Endothelial cell of umbilical vein (primary cell): ENCODE data around the gene ENTPD1. TPM values are rescaled to one million over a fixed set of nuclear protein-coding genes. Genes with fewer than 3 reads are reported as not detected.

Experiments used
- BruUV-seq: library from RNA; stranded (reverse); fragments of 400-500 nt; replicated peaks from 2 replicates; lab custom pipeline; 2021; lab: Mats Ljungman, UMichigan
- CTCF ChIA-PET: fragments of 300-600, 350-600 bp; sonication (Branson Sonifier 250); formaldehyde crosslinking; loops from one replicate; lab custom pipeline; 2021; ENCODE audit warnings: antibody characterized with exemption, inconsistent platforms; lab: Charles Lee
- POLR2A ChIA-PET: fragments of 300-600, 350-600 bp; sonication (Branson Sonifier 250); formaldehyde crosslinking; loops from one replicate; lab custom pipeline; 2021; ENCODE audit warnings: antibody characterized with exemption, inconsistent platforms; lab: Charles Lee
- DNase-seq: peaks from one replicate; pipeline ENCODE4 v3.0.0-alpha.2; 2011; ENCODE audit warnings: low read depth, low spot score
- FAIRE-seq: peaks from 2 replicates; lab custom pipeline; 2011; peaks lifted over from hg19 to GRCh38; lab: Jason Lieb, UNC
- H2AFZ ChIP-seq: 2 replicates; pipeline ENCODE4 v1.6.0; 2012; ENCODE audit warnings: low read depth, low read length, control low read depth, inconsistent platforms
- H3K27ac ChIP-seq: 2 replicates; pipeline ENCODE4 v1.5.1; 2011; ENCODE audit warnings: low read depth, mild to moderate bottlenecking, control low read depth, low read length, moderate library complexity; ENCODE audit not compliant: insufficient read depth
- H3K27me3 ChIP-seq, 2 experiments: 2 replicates each; pipeline versions ENCODE4 v1.6.0 to v1.6.1; 2011; ENCODE audit warnings: low read length in 2 of 2, mixed read lengths in 1 of 2; ENCODE audit not compliant: control insufficient read depth in 2 of 2, insufficient read depth in 2 of 2
- H3K36me3 ChIP-seq, 2 experiments: 2 replicates in 1 of 2; 3 replicates in 1 of 2; pipeline ENCODE4 v1.5.1; 2011; ENCODE audit warnings: low read length in 2 of 2, mild to moderate bottlenecking in 1 of 2, moderate library complexity in 1 of 2; ENCODE audit not compliant: control insufficient read depth in 2 of 2, insufficient read depth in 2 of 2; ENCODE audit errors: extremely low read depth in 1 of 2
- H3K4me1 ChIP-seq: 3 replicates; pipeline ENCODE4 v1.5.1; 2011; ENCODE audit warnings: mild to moderate bottlenecking, low read length; ENCODE audit not compliant: control insufficient read depth, insufficient read depth; ENCODE audit errors: extremely low read depth
- H3K4me2 ChIP-seq: 2 replicates; pipeline ENCODE4 v1.6.1; 2011; ENCODE audit warnings: low read length, control low read depth, mixed read lengths; ENCODE audit not compliant: insufficient read depth
- H3K4me3 ChIP-seq, 3 experiments: fragments of 200-600 bp in 1 of 3; sonication (generic), shearing (Covaris generic) in 1 of 3; replicated peaks in 1 of 3; 2 replicates each; pipeline ENCODE4 v1.5.1; 2011 to 2016; ENCODE audit warnings: control low read depth in 3 of 3, low read length in 3 of 3, mild to moderate bottlenecking in 2 of 3, inconsistent platforms in 1 of 3, low read depth in 1 of 3, moderate library complexity in 1 of 3; ENCODE audit not compliant: insufficient read depth in 1 of 3
- H3K79me2 ChIP-seq: 2 replicates; pipeline ENCODE4 v1.6.0; 2012; ENCODE audit warnings: low read length, inconsistent platforms; ENCODE audit not compliant: control insufficient read depth, insufficient read depth
- H3K9ac ChIP-seq: replicated peaks from 2 replicates; pipeline ENCODE3; 2011; ENCODE audit warnings: low read length, control low read depth; ENCODE audit not compliant: insufficient read depth; ENCODE audit errors: extremely low read depth
- H3K9me1 ChIP-seq: replicated peaks from 3 replicates; pipeline ENCODE4 v1.6.0; 2011; ENCODE audit warnings: mild to moderate bottlenecking, low read length; ENCODE audit not compliant: control insufficient read depth, insufficient read depth; ENCODE audit errors: extremely low read depth
- H3K9me3 ChIP-seq: replicated peaks from 2 replicates; pipeline ENCODE4 v1.5.1; 2012; ENCODE audit warnings: low read length, inconsistent platforms; ENCODE audit not compliant: control insufficient read depth, insufficient read depth
- H4K20me1 ChIP-seq: replicated peaks from 2 replicates; pipeline ENCODE3; 2011; ENCODE audit warnings: mild to moderate bottlenecking, low read length; ENCODE audit not compliant: control insufficient read depth, insufficient read depth; ENCODE audit errors: extremely low read depth
- EZH2 ChIP-seq: IDR thresholded peaks from 2 replicates; pipeline ENCODE4 v1.6.1; 2012; ENCODE audit warnings: borderline replicate concordance, low read depth, mild to moderate bottlenecking, moderate library complexity, low read length, inconsistent platforms; ENCODE audit not compliant: severe bottlenecking
- FOS ChIP-seq: IDR thresholded peaks from 2 replicates; pipeline ENCODE4 v1.6.1; 2011; ENCODE audit warnings: mild to moderate bottlenecking, low read length, moderate library complexity, borderline replicate concordance; ENCODE audit not compliant: insufficient read depth
- GATA2 ChIP-seq: IDR thresholded peaks from 2 replicates; pipeline ENCODE4 v1.7.0; 2011; ENCODE audit warnings: low read depth, mild to moderate bottlenecking, moderate library complexity, mixed read lengths, low read length; ENCODE audit not compliant: insufficient read length, insufficient read depth
- JUN ChIP-seq: IDR thresholded peaks from 2 replicates; pipeline ENCODE4 v1.6.1; 2011; ENCODE audit warnings: borderline replicate concordance, low read depth; ENCODE audit not compliant: insufficient read length, insufficient read depth
- MYC ChIP-seq: IDR thresholded peaks from one replicate; pipeline ENCODE4 v1.6.1; 2011; ENCODE audit warnings: mild to moderate bottlenecking, low read depth, low read length
- POLR2A ChIP-seq: IDR thresholded peaks from 2 replicates; pipeline ENCODE4 v1.6.1; 2012; ENCODE audit warnings: low read depth, mild to moderate bottlenecking, control low read depth, low read length
- POLR2AphosphoS5 ChIP-seq: IDR thresholded peaks from 2 replicates; pipeline ENCODE4 v1.6.1; 2012; ENCODE audit warnings: low read depth, mild to moderate bottlenecking, control low read depth, low read length, moderate library complexity; ENCODE audit not compliant: insufficient read depth
- dilution Hi-C: fragments of 300-500 bp; cut with MboI; formaldehyde crosslinking; loops from one replicate; pipeline ENCODE4 v1.15.0; 2019; ENCODE audit warnings: low sequenced_read_pairs; ENCODE audit not compliant: extremely low pct_ligation_motif_present
- intact Hi-C: fragments of 100-400 bp; cut with micrococcal nuclease; formaldehyde crosslinking; loops from one replicate; pipeline ENCODE4 v1.10.0; 2022
- polyA plus RNA-seq, 4 experiments: library from polyadenylated mRNA; depleted of rRNA in 3 of 4; stranded (reverse) in 3 of 4; unstranded in 1 of 4; fragments of >200 nt; gene quantifications; 2 replicates each; pipeline versions ENCODE4 v1.2.1 to v1.2.3, GENCODE V29; 2011 to 2012; ENCODE audit warnings: missing spikeins in 1 of 4
- total RNA-seq: library from RNA; stranded (reverse); gene quantifications from 2 replicates; pipeline ENCODE4 v1.2.3, GENCODE V29; 2021
- TF ChIP-seq, protein P1 (sequence below): IDR thresholded peaks from 2 replicates; pipeline ENCODE4 v1.6.1; 2011; ENCODE audit not compliant: insufficient read depth, insufficient read length
- TF ChIP-seq, protein P2 (sequence below), 2 donors: IDR thresholded peaks; 1 replicate in 1 of 2; 2 replicates in 1 of 2; pipeline ENCODE4 v1.5.1; 2011; ENCODE audit warnings: low read length in 2 of 2, mild to moderate bottlenecking in 2 of 2, moderate library complexity in 2 of 2, control low read depth in 1 of 2, inconsistent platforms in 1 of 2, low read depth in 1 of 2; ENCODE audit not compliant: insufficient read depth in 1 of 2; ENCODE audit errors: extremely low read depth in 1 of 2

The ENTPD1 gene
- total and polyA plus RNA-seq, 2 donors (not counting 3 experiments of a cell fraction or from before 2014, with no cell fraction given) = 10.2 to 23.0 TPM

DNA sequence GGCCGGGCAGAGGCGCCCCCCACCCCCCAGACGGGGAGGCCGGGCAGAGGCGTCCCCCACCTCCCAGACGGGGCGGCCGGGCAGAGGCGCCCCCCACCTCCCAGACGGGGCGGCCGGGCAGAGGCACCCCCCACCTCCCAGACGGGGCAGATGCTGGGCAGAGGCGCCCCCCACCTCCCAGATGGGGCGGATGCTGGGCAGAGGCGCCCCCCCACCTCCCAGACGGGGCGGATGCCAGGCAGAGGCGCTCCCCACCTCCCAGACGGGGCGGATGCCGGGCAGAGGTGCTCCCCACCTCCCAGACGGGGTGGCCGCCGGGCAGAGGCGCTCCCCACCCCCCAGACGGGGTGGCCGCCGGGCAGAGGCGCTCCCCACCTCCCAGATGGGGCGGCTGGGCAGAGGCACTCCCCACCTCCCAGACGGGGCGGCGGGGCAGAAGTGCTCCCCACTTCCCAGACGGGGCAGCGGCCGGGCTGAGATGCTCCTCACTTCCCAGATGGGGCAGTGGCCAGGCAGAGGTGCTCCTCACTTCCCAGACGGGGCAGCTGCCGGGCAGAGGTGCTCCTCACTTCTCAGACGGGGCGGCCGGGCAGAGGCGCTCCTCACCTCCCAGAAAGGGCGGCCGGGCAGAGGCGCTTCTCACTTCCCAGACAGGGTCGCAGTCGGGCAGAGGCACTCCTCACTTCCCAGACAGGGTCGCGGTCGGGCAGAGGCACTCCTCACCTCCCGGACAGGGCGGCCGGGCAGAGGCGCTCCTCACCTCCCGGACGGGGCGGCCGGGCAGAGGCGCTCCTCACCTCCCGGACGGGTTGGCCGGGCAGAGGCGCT lies 53.6 kb downstream of the ENTPD1 start:
- dilution Hi-C loops = no loop called here
- Histone ChIP-seq H3K36me3 (no peaks in the 10 kb centered on the region), H3K27ac (no peak overlapping the region), H3K9me3 (no peaks in the 10 kb centered on the region), H3K9ac (no peak overlapping the region), H3K4me1 (peaks cover 13% of the 10 kb centered on the region), H3K4me2 (no peak overlapping the region), H4K20me1 (no peaks in the 10 kb centered on the region), H3K27me3 (no peaks in the 10 kb centered on the region), H3K9me1 (no peaks in the 10 kb centered on the region), H2AFZ (no peak overlapping the region), H3K79me2 (no peaks in the 10 kb centered on the region), H3K4me3 (no peak overlapping the region)
- intact Hi-C loops = no loop called here
- no peak for FAIRE-seq
- ChIA-PET POLR2A (no interaction called here), CTCF (no interaction called here)
- TF ChIP-seq POLR2AphosphoS5 (no peak), POLR2A (no peak), EZH2 (no peak), MYC (no peak), GATA2 (no peak), FOS (no peak), JUN (no peak)
- TF ChIP-seq, protein P1, sequence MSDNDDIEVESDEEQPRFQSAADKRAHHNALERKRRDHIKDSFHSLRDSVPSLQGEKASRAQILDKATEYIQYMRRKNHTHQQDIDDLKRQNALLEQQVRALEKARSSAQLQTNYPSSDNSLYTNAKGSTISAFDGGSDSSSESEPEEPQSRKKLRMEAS = no peak
- TF ChIP-seq, protein P2, sequence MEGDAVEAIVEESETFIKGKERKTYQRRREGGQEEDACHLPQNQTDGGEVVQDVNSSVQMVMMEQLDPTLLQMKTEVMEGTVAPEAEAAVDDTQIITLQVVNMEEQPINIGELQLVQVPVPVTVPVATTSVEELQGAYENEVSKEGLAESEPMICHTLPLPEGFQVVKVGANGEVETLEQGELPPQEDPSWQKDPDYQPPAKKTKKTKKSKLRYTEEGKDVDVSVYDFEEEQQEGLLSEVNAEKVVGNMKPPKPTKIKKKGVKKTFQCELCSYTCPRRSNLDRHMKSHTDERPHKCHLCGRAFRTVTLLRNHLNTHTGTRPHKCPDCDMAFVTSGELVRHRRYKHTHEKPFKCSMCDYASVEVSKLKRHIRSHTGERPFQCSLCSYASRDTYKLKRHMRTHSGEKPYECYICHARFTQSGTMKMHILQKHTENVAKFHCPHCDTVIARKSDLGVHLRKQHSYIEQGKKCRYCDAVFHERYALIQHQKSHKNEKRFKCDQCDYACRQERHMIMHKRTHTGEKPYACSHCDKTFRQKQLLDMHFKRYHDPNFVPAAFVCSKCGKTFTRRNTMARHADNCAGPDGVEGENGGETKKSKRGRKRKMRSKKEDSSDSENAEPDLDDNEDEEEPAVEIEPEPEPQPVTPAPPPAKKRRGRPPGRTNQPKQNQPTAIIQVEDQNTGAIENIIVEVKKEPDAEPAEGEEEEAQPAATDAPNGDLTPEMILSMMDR (IDR thresholded peaks at IDR 0.05; ENCODE audit: extremely low read depth in 1 of 2, insufficient read depth in 1 of 2, low read depth in 1 of 2, low read length in 2 of 2) = no peak
- DNase-seq = no peak
- BruUV-seq = no TSS peak
